ENCODE data around the gene GCNA. TPM values are rescaled to one million over a fixed set of nuclear protein-coding genes. Genes with fewer than 3 reads are reported as not detected.
"Not testable (repeated sequence)": the region's sequence is repeated elsewhere in the genome, so short reads cannot be mapped to it uniquely, and the experiment has no call there.

The GCNA gene
- total RNA-seq, 4 donors from 2014 or later: 3.0 to 15.7 (median 4.9) TPM

DNA sequence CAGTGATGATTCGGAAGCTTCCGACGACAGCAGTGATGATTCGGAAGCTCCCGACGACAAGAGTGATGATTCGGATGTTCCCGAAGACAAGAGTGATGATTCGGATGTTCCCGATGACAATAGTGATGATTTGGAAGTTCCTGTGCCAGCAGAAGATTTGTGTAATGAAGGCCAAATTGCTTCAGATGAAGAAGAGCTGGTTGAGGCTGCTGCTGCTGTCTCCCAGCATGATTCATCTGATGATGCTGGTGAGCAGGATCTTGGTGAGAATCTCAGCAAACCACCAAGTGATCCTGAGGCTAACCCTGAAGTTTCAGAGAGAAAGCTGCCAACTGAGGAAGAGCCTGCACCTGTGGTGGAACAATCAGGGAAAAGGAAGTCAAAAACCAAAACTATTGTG is 25.9 kb downstream of the GCNA start:
- H3K4me3 ChIP-seq: no peak overlapping the region
- DNase-seq: no peak
- no peaks in the 10 kb centered on the region for H3K4me1 ChIP-seq
- no peak overlapping the region for H3K27ac ChIP-seq
- peaks cover 0 to 46% (median 0%) of the 10 kb centered on the region in 3 donors for H3K36me3 ChIP-seq
- H3K9me3 ChIP-seq: no peaks in the 10 kb centered on the region
- H3K27me3 ChIP-seq: no peaks in the 10 kb centered on the region
- TF ChIP-seq, protein P1, sequence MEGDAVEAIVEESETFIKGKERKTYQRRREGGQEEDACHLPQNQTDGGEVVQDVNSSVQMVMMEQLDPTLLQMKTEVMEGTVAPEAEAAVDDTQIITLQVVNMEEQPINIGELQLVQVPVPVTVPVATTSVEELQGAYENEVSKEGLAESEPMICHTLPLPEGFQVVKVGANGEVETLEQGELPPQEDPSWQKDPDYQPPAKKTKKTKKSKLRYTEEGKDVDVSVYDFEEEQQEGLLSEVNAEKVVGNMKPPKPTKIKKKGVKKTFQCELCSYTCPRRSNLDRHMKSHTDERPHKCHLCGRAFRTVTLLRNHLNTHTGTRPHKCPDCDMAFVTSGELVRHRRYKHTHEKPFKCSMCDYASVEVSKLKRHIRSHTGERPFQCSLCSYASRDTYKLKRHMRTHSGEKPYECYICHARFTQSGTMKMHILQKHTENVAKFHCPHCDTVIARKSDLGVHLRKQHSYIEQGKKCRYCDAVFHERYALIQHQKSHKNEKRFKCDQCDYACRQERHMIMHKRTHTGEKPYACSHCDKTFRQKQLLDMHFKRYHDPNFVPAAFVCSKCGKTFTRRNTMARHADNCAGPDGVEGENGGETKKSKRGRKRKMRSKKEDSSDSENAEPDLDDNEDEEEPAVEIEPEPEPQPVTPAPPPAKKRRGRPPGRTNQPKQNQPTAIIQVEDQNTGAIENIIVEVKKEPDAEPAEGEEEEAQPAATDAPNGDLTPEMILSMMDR (IDR thresholded peaks at IDR 0.05): no peak
- no peak for TF ChIP-seq POLR2A (IDR thresholded peaks at IDR 0.05)

DNA sequence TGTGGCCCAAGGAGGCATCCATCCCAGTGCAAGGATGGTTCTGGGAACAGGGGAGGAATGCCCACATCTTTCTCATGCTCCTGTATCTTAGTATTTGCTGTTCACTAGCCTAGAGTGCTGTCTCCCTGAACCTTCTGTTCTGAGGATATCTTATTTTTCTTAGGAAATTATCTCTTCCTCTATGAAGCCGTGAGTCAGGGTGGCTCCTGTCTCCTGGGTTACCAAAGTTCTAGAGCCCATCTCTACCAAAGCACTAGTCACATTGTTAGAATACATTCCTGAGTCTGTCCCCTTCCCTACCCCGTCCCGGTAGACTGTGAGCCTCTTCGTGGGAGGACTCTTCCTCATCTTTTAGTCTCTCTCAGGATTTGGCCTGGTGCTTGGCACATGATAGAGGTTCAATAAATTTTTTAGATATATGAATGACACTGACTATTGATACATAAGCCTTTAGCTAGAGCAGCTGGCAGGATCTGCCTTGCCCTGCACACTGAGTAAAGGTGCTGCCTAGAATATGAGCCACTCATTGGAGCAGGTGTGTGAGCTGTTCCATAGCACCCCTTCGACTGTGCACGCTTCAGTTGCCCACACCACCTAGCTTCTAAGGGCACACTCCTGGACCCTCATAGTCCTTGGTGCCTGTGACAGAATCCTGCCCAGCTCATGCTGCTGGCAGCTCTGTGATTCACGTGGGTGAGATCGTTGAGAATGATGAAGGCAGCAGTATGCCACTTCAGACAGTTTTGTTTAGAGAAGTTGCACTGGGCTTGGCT is 26.7 kb downstream of the GCNA start:
- Histone ChIP-seq H3K4me1 (no peaks in the 10 kb centered on the region), H3K36me3 (peaks cover 0 to 49% (median 0%) of the 10 kb centered on the region in 3 donors), H3K4me3 (no peak overlapping the region), H3K27ac (no peak overlapping the region), H3K9me3 (no peaks in the 10 kb centered on the region), H3K27me3 (no peaks in the 10 kb centered on the region)
- peak in 1 of 3 donors; percentile 23 for DNase-seq
- TF ChIP-seq, protein P1 (IDR thresholded peaks at IDR 0.05): no peak
- TF ChIP-seq POLR2A (IDR thresholded peaks at IDR 0.05): no peak

DNA sequence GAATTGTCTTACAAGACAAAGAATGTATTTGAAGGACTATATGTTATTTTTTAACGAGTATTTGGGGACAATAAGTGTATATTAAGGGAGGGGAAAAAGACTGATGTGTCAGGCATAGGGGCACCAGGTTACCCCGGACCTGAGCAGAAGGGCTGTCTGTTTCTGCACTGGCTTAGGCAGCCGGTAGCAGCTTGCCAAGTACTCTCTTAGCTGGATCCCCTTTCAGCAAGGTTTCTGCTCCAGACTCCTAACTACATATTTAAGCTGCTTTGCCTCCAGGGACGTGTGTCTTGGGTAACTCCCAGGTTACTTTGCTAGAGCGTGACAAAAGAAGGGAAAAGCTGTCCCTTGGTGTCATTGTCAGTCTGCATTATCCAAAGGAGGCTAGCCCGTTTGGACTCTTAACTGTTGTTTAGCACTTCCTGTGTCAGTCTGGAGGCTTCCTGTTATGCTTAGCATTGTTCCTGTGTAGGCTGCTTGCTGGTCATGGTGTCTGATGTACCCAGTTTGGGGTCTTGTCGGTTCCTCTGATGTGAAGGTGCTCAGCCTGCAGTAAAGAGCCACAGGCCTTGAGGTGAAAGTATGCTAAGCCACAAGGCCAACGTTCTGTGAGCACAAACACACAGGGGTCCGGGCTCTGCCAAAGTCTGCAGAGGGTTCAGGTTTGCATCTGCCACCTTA is 28.4 kb downstream of the GCNA start:
- Histone ChIP-seq H3K36me3 (peaks cover 0 to 64% (median 0%) of the 10 kb centered on the region in 3 donors), H3K4me3 (no peak overlapping the region), H3K9me3 (no peaks in the 10 kb centered on the region), H3K4me1 (no peaks in the 10 kb centered on the region), H3K27ac (peak overlapping the region in 1 of 4 donors; percentile 42), H3K27me3 (no peaks in the 10 kb centered on the region)
- peak in 1 of 3 donors; percentile 51 for DNase-seq
- no peak for TF ChIP-seq POLR2A (IDR thresholded peaks at IDR 0.05)

DNA sequence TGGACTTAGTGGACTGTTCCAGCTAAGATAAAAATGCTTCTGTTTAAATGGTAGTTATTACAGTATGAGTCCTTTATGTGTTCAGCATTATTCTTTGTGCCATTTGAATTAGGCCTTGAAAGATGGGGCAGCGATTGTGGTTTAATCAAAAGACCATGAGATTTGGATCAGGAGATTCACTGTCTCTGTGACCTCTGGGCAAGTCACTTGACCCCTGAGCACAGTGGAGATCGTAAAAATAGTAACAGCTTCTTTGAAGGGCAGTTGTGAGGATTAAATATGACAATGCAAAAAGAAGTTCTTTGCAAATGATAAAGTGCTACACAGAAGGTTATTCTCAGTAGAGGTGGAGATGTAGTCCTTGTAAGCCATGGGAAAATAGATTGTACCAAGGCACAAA is 29.3 kb downstream of the GCNA start:
- TF ChIP-seq POLR2A (IDR thresholded peaks at IDR 0.05): no peak
- TF ChIP-seq, protein P1 (IDR thresholded peaks at IDR 0.05): no peak
- DNase-seq: no peak
- peaks cover 0 to 64% (median 0%) of the 10 kb centered on the region in 3 donors for H3K36me3 ChIP-seq

DNA sequence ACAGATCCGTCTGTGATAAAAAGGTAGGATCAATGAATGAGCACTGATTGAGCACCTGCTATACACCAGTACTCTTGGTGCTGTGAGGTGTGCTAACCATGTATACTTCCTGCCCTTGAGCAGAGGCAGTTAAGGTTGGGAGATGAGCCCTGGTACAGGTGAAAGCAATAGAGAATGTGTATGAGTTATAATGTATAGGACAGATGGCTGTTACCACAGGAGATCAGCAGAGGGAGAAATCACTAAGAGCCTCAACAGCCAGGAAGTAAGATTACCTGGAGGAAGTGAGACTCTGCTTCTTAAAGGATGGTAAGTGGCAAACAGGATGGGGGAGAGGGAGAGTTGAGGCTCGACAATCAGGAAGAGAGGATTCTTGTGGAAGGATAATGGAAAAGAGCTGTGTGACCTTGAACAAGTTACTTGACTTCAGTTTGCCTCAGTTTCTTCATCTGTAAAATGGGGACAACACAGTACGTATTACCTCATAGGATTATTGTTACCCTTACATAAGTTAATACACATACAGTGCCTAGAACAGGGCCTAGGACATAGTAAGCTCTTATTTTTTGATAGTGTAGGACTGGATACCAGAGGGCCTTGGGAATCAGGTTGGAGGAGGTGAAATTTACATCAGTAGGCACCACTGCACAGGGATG is 31.0 kb downstream of the GCNA start:
- H3K4me3 ChIP-seq: no peak overlapping the region
- no peaks in the 10 kb centered on the region for H3K4me1 ChIP-seq
- H3K27ac ChIP-seq: no peak overlapping the region
- no peaks in the 10 kb centered on the region for H3K9me3 ChIP-seq
- peaks cover 0 to 50% (median 0%) of the 10 kb centered on the region in 3 donors for H3K36me3 ChIP-seq
- peak in 1 of 3 donors; percentile 14 for DNase-seq
- TF ChIP-seq, protein P1 (IDR thresholded peaks at IDR 0.05): no peak
- no peak for TF ChIP-seq POLR2A (IDR thresholded peaks at IDR 0.05)
- no peaks in the 10 kb centered on the region for H3K27me3 ChIP-seq

More for the DNA sequence above, 29.3 kb downstream of the GCNA start:
- no peaks in the 10 kb centered on the region for H3K9me3 ChIP-seq
- no peaks in the 10 kb centered on the region for H3K4me1 ChIP-seq
- H3K4me3 ChIP-seq: no peak overlapping the region
- peak overlapping the region in 1 of 4 donors; percentile 42 for H3K27ac ChIP-seq
- no peaks in the 10 kb centered on the region for H3K27me3 ChIP-seq

DNA sequence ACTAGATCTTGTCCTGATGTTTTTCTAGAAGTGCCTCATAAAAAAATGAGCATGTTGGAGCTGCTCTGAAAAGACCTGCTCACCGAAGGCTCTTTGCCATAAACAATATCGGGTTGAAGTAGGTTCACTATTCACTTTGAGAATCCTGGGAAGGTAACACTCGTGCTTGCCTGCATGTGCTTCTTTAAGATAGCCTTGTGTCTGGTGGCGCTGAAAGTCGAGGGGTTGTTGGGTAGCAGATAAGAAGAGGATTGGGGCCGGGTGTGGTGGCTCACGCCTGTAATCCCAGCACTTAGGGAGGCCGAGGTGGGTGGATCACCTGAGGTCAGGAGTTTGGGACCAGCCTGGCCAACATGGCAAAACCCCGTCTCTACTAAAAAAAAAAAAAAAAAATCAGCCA is 33.5 kb downstream of the GCNA start:
- H3K4me1 ChIP-seq, H3K27ac ChIP-seq, H3K27me3 ChIP-seq, H3K4me3 ChIP-seq, H3K9me3 ChIP-seq: not testable (repeated sequence)
- peaks cover 0 to 29% (median 0%) of the 10 kb centered on the region in 3 donors for H3K36me3 ChIP-seq
- DNase-seq: peak in 1 of 3 donors; percentile 10
